ENCODE results near the gene HOXA9.

HOXA9 gene

GRCh38 chr7:27163288-27164044 lies 1.9 kb downstream of the HOXA9 start:
- DNase-seq, result peak; percentile 38

DNA sequence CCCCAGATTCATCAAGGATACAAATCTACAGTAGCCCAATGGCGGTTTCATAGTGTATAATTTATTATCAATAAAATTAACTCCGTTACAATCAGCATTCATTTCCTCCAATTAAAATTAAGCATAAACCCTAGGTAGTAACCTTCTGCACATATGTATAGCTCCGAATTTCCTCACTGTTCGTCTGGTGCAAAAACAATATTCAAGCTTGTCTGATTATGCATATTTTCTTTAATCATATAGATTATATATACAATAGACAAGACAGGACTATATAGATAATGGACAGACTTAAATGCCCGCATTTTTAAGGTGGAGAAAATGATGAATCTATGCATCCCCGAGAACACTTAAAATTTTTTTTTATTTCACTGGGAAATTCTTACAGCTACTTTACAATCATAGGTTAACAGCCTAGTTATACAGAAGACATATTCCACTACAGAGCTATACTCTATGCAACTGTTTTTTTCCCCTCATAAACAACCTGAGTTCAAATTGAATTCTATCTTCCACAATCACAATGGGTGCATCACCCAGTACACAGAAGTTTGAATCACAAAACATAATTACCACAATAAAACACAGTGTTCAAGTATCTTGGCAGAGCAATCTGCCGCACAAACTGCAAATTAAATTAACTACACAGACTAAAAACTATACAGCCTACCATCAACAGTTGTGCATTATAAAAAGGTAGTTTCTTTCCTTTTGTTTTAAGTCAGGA lies 2.6 kb downstream of the HOXA9 start:
- DNase-seq, result peak; percentile 23

DNA sequence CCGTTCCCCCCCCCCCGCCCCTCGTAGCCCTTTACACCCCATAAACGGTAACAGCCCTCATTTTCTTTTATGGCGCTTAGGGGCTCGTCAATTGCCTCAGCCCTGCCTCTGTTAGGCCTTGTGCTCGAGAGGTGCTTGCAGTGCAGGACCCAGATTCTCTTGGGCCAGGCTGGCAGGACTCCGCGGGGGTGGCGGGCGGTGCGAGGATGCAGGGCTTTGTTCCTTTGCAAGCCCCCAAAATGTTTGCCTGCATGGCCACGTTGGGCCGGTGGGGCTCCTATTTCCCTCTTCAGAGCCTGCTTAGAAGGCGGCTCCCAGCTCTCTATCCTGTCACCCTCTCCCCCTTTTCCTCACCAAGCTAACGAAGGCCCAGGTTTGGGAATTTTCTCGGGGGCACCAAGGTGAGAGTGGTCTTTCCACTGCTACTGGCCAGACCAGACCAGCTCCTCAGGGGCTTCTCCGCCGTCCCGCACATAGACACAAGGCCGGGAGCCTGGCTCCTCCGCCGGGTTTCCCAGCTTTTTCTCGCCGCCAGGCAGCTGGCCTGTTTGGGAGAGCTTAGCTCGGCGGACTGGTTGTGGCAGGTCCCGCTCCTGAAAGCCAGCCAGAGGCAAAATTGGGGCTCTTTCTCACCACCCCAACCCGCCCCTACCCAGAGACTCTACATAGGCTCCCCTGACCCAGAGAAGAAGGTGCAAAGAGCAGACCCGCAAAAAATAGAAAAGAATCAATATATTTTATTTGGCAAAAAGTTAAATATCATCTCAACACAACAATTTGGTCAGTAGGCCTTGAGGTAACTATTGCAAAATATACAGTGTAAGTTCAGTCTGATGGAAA lies 3.4 kb downstream of the HOXA9 start:
- DNase-seq, result peak; percentile 49

- peak; percentile 33 for DNase-seq
Measured at GRCh38 chr7:27161214-27161720, 4.1 kb downstream of the HOXA9 start.

DNA sequence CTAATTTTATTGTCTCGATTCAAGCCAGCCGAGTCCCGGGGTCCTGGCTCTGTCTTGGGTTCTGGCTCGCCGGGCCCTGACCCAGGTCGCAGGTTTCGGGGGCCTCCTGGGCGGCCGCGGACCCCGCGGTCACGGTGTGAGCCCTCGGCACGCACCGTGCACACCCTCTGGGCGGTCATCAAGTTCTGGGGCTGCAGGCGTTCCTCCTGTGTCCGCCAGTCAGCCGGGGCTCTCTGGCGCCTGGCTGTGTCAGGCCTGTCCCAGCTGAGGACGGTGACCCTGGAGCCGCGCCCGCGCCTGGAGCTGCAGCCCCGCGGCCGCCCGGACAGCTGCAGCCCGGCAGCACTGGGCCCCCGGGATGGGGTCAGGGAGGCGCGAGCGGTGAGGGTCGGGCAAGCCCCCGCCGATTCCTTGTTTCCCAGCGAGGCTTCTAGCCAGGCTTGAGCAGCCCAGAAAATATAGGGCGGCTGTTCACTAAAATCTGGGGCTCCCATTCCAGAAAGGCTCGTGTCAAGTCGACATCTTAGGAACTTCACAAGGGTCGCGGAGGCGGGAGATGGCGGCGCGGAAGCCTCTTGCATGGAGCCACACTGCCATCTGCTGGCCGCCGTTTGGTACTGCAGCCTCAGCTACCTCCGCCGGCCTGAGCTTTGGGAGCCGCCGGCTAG lies 4.7 kb downstream of the HOXA9 start:
- peak; percentile 80 for DNase-seq

GRCh38 chr7:27160145-27160545 lies 5.2 kb downstream of the HOXA9 start:
- DNase-seq, result no peak

DNA sequence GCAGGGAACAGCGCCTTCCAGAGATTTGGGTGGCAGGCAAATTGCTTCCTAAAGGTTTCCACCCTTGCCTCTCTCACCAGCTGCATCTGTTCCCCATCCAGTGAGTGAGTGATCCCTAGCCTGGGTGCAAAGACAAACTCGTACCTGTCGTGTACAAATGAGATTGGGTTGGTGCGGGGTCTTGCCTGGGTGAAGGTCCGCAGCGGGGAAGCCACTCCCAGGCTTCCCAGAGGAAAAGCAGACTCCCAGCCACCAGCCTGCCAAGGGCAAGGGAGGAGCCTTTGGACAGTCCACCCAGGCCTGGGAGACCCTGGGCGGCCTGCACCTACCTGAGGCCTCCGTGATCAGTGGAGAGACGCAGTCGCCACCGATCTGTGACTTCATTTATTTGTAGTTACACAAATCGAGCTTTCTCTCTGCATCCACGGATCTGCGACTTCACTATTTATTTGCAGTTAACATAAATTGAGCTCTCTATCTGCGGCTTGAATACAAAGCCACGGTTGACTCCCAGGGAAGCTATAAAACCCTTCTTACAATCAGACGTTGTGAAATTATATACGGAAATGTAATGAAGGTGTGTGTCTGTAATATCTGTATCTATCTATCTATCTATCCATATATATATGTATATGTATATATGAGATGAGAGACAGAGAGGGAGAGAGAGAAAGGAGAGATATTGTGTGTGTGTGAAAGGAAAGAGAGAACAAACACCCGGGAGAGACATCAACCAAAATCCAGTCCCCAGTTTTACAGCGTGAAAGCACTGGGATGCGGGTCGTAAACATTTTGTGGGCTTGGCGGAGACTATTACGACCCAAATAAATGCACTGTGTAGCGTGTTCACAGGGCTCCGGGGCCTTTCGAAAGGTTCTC lies 5.8 kb downstream of the HOXA9 start:
- no peak for DNase-seq

GRCh38 chr7:27158436-27159265 lies 6.7 kb downstream of the HOXA9 start:
- DNase-seq, result no peak

DNA sequence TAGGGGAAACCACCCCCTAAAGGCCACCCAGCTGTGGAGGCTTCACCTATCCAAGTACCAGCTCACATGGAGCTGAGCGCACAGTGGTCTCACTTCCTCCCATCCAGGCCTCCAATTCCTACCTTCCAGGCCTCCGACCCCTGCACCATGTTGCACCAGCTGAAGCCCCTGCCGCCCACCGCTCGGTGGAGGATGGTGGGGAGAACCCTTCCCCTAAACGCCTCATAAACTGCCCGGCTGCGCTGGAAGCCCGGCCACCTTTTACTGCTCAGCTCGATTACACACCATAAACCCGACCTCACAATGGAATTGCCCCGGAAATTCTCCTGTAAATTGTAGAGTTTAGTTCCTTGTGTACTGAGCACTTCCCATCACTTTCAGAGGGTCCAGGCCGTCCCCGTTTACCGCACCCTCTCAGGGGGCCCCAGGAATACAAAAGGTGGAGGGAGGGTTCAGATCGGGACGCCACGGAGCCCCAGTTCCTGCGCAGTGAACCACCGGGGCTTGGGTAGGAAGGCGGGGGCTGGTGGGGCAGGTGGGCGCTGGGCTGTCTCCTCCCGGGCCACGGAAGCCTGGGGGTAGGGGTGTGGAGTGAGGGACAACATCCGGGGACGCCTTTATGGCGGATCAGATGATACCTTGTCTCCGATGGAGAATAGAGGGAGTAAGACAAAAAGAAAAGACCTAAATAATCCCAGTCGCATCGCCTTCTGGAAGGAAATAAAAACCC lies 7.5 kb downstream of the HOXA9 start:
- no peak for DNase-seq

DNA sequence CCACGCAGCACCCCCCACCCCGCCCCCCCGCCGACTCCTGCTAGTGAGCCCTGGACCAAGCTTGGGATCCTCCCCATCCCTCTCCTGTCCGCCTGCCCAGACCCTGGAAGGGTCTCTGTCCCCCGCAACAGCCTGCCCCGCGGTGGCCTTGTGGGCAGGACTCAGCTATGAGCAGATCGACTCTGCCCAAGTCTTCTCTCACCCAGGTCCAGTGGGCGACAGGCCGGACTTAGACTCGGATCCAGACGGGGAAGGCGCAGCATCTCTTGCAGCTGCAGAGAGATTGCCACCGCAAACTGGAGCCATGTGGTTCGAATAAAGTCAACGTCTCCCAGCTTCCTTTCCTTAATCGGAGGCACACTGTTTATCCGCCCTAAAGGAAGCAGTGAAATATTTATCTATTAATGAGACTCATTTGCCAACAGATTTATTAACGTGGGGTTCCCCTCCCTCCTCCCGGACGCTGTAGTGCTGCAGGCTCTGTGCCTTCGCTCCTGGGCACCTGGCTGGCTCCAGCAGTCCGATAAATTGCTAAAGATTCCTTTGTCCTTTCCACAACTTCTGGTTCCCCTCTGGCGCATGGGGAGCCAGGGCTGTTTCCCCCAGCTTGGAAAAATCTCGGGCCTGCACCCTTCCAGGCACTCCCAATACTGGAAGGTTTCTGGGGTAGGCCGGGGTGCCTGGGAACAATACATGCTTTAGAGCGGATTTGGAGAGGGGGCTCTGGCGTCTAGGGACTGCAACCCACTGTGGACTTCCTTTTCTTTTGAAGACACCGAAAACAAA lies 8.2 kb downstream of the HOXA9 start:
- DNase-seq, result no peak

DNA sequence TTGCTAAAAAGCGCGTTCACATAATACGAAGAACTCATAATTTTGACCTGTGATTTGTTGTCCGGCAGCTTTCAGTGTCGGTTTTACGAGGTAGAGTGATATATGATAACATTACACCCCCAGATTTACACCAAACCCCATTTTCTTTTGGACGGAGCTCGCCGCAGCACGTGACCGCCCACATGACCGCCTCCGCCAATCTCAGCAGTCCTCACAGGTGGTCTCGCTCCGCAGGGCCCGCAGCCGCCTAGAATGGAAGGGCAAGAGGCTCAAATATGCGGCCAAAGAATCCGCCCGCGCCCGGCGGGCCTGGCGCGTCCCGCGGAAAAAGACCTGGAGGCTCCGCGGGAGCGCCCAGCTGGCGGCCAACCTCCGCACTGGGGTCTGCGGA lies 8.8 kb downstream of the HOXA9 start, which contains the start of gene HOXA7:
HOXA7 (minus strand) TSS at position 168 of the 391 bp plus-strand sequence; CDS start at position 38, 130 bp downstream.
- peak; percentile 82 for DNase-seq

DNA sequence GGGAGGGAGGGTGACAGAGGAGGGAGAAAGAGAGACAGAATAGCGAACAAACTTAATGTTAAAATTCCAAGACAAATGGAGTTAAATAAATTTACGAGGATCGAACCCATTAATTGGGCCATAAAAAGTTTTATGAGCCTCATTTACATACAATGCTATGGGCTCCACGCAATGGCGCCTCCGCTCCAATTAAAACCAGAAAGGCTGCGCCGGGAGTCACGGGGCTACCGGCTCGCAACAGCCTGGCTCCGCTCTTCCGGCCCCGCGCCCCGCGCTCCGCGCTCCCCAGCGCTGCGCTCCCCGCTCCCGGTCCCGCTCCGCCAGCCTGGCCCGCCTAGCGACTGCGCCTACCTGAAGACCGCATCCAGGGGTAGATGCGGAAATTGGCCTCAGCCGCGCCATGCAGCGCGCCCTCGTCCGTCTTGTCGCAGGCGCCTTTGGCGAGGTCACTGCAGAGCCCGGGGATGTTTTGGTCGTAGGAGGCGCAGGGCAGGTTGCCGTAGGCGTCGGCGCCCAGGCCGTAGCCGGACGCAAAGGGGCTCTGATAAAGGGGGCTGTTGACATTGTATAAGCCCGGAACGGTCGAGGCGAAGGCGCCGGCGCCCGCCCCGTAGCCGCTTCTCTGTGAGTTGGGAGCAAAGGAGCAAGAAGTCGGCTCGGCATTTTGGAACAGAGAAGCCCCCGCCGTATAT lies 9.4 kb downstream of the HOXA9 start:
- DNase-seq, result peak; percentile 32

GRCh38 chr7:27154901-27155815 lies 10.2 kb downstream of the HOXA9 start:
- no peak for DNase-seq

DNA sequence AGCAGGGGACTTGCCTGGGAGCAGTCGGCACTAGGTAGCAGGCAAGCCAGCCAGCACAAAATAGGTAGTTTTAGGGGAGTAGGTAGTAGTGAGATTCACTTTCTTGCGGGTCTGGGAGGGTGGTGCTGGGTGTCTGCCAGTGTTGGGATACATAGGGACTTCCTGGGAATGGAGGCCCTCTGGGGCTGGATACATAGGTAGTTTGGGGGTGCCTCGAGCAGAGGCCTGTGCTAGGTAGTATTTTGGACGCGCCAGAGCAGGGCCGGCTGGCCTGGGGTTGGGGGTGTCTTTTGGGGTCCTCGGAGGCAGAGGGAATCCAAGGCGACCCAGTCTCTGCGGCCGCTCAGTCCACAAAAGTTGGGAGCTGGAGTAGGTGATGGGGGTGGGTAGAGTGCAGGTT lies 11.0 kb downstream of the HOXA9 start:
- DNase-seq, result no peak

- no peak for DNase-seq
Measured at GRCh38 chr7:27153526-27153925, 11.8 kb downstream of the HOXA9 start.

- DNase-seq, result no peak
Measured at GRCh38 chr7:27152816-27153442, 12.4 kb downstream of the HOXA9 start.

Data from HCEC 1CT (cell line).